HepG2 (cell line): Measurements from ENCODE around the gene OTP. TPM values are rescaled to one million over a fixed set of nuclear protein-coding genes. Genes with fewer than 3 reads are reported as not detected.

Experiments
- ATAC-seq: fragments of 200-7000 bp; cut with Tn5 transposase; 3 replicates; pipeline ENCODE4 v1.9.1; 2020; ENCODE audit warnings: mild to moderate bottlenecking, moderate library complexity
- BruUV-seq: library from RNA; stranded (reverse); fragments of 400-500 nt; replicated peaks from 2 replicates; lab custom pipeline; 2021; lab: Mats Ljungman, UMichigan
- CTCF ChIA-PET: fragments of 300-600 bp; formaldehyde crosslinking; extraction: SDS; loops from one replicate; lab custom pipeline; 2021; ENCODE audit warnings: low total read pairs, inconsistent platforms, low intra/inter-chr PET ratio; lab: Yijun Ruan, JAX
- POLR2A ChIA-PET: fragments of 350-600 bp; sonication (Branson Sonifier 250); formaldehyde crosslinking; loops from one replicate; lab custom pipeline; 2020; ENCODE audit warnings: antibody characterized with exemption, inconsistent platforms; lab: Yijun Ruan, JAX
- DNase-seq: peaks from one replicate; pipeline ENCODE4 v3.0.0-alpha.2; 2015; ENCODE audit warnings: low spot score
- FAIRE-seq: peaks from 3 replicates; lab custom pipeline; 2011; peaks lifted over from hg19 to GRCh38; lab: Jason Lieb, UNC
- H2AFZ ChIP-seq: one replicate; pipeline ENCODE4 v1.6.1; 2011; ENCODE audit warnings: low read length, inconsistent platforms
- H3K27ac ChIP-seq: fragments of 300-600 bp; 3 replicates; pipeline ENCODE4 v1.8.0; 2011; ENCODE audit warnings: mixed run types, mild to moderate bottlenecking, mixed read lengths, low read length, inconsistent platforms; ENCODE audit not compliant: insufficient read depth; ENCODE audit errors: extremely low read length
- H3K27me3 ChIP-seq, 2 experiments: fragments of 200-600 bp in 1 of 2; 2 replicates in 1 of 2; 3 replicates in 1 of 2; pipeline versions ENCODE4 v1.6.0 to v1.8.0; 2011; ENCODE audit warnings: low read length in 2 of 2, mild to moderate bottlenecking in 2 of 2, moderate library complexity in 2 of 2, inconsistent platforms in 1 of 2; ENCODE audit not compliant: insufficient read depth in 2 of 2, control insufficient read depth in 1 of 2
- H3K36me3 ChIP-seq, 2 experiments: fragments of 200-600 bp in 1 of 2; replicated peaks in 1 of 2; 2 replicates in 1 of 2; 3 replicates in 1 of 2; pipeline versions ENCODE4 v1.5.1 to v1.8.0; 2011; ENCODE audit warnings: low read length in 2 of 2, inconsistent platforms in 1 of 2; ENCODE audit not compliant: insufficient read depth in 2 of 2, control insufficient read depth in 1 of 2
- H3K4me1 ChIP-seq: 2 replicates; pipeline ENCODE4 v1.5.1; 2012; ENCODE audit warnings: low read length, inconsistent platforms; ENCODE audit not compliant: insufficient read depth
- H3K4me2 ChIP-seq: 2 replicates; pipeline ENCODE4 v1.6.0; 2011; ENCODE audit warnings: low read depth, low read length, inconsistent platforms
- H3K4me3 ChIP-seq, 3 experiments: fragments of 200-600 bp in 1 of 3; sonication (generic), shearing (Covaris generic) in 1 of 3; replicated peaks in 1 of 3; 2 replicates each; pipeline ENCODE4 v1.5.1; 2011 to 2016; ENCODE audit warnings: low read length in 3 of 3, inconsistent platforms in 2 of 3, low read depth in 2 of 3, mild to moderate bottlenecking in 2 of 3, control low read depth in 1 of 3, mixed read lengths in 1 of 3; ENCODE audit not compliant: insufficient read depth in 1 of 3
- H3K79me2 ChIP-seq: one replicate; pipeline ENCODE4 v1.6.1; 2011; ENCODE audit warnings: low read length, inconsistent platforms; ENCODE audit not compliant: insufficient read depth
- H3K9ac ChIP-seq: 2 replicates; pipeline ENCODE4 v1.6.0; 2011; ENCODE audit warnings: mild to moderate bottlenecking, low read depth, low read length, inconsistent platforms; ENCODE audit not compliant: insufficient read depth
- H3K9me3 ChIP-seq: 2 replicates; pipeline ENCODE4 v1.5.1; 2012; ENCODE audit warnings: mild to moderate bottlenecking, low read length
- H4K20me1 ChIP-seq: 2 replicates; pipeline ENCODE4 v1.6.0; 2011; ENCODE audit warnings: inconsistent platforms, mild to moderate bottlenecking, low read length, moderate library complexity; ENCODE audit not compliant: insufficient read depth
- BHLHE40 ChIP-seq: IDR thresholded peaks from 2 replicates; pipeline ENCODE4 v1.6.1; 2011; ENCODE audit warnings: low read length, improper control_type of control experiment
- CBX1 ChIP-seq: IDR thresholded peaks from one replicate; pipeline ENCODE4 v1.6.1; 2016; ENCODE audit warnings: antibody characterized with exemption, low read depth
- FOSL1 ChIP-seq: sonication (generic); formaldehyde crosslinking; IDR thresholded peaks from 2 replicates; pipeline ENCODE4 v1.9.0; 2021; ENCODE audit warnings: missing genetic modification reagents, borderline replicate concordance
- ISX ChIP-seq: sonication (generic); formaldehyde crosslinking; conservative IDR thresholded peaks from 2 replicates; pipeline ENCODE4 v1.5.0; 2020; ENCODE audit warnings: missing genetic modification reagents
- MTF2 ChIP-seq: sonication (generic); formaldehyde crosslinking; IDR thresholded peaks from 2 replicates; pipeline ENCODE4 v1.5.0; 2020; ENCODE audit warnings: missing genetic modification reagents, borderline replicate concordance
- NFIB ChIP-seq: sonication (generic); formaldehyde crosslinking; IDR thresholded peaks from 2 replicates; pipeline ENCODE4 v1.9.0; 2021; ENCODE audit warnings: missing genetic modification reagents, mild to moderate bottlenecking, borderline replicate concordance
- NR2C2 ChIP-seq: sonication (generic); formaldehyde crosslinking; IDR thresholded peaks from 2 replicates; pipeline ENCODE4 v1.4.0; 2020; ENCODE audit warnings: missing genetic modification reagents, mild to moderate bottlenecking, moderate library complexity, borderline replicate concordance
- NR2F1 ChIP-seq, 2 experiments: fragments of 450-650 bp in 1 of 2; formaldehyde crosslinking in 1 of 2; IDR thresholded peaks; 2 replicates each; pipeline versions ENCODE4 v1.5.0 to v1.6.1; 2016 to 2020; ENCODE audit warnings: mild to moderate bottlenecking in 1 of 2, missing compliant biosample characterization in 1 of 2, missing genetic modification reagents in 1 of 2, moderate library complexity in 1 of 2
- PCBP2 ChIP-seq: fragments of 200-400 bp; formaldehyde crosslinking; optimal IDR thresholded peaks from 2 replicates; pipeline ENCODE3; 2018; ENCODE audit warnings: low read length, low read depth; ENCODE audit not compliant: poor library complexity, severe bottlenecking
- PRPF4 ChIP-seq: fragments of 200-400 bp; formaldehyde crosslinking; IDR thresholded peaks from 2 replicates; pipeline ENCODE4 v1.6.1; 2016; ENCODE audit warnings: low read length, low read depth; ENCODE audit not compliant: poor library complexity, severe bottlenecking
- SIX1 ChIP-seq: sonication (generic); formaldehyde crosslinking; IDR thresholded peaks from 2 replicates; pipeline ENCODE4 v1.4.0; 2020; ENCODE audit warnings: missing genetic modification reagents, borderline replicate concordance
- SMC3 ChIP-seq: IDR thresholded peaks from 2 replicates; pipeline ENCODE4 v1.6.1; 2011; ENCODE audit warnings: low read length, improper control_type of control experiment
- SP1 ChIP-seq, 2 experiments: fragments of 450-650 bp in 1 of 2; sonication (generic) in 1 of 2; formaldehyde crosslinking in 1 of 2; IDR thresholded peaks; 2 replicates each; pipeline versions ENCODE4 v1.4.0 to v1.6.1; 2016 to 2020; ENCODE audit warnings: missing genetic modification reagents in 1 of 2
- ZBTB38 ChIP-seq: sonication (generic); formaldehyde crosslinking; IDR thresholded peaks from 2 replicates; pipeline ENCODE4 v1.5.1; 2020; ENCODE audit warnings: mild to moderate bottlenecking, missing genetic modification reagents
- ZMYM2 ChIP-seq: sonication (generic); formaldehyde crosslinking; IDR thresholded peaks from 2 replicates; pipeline ENCODE4 v1.8.0; 2022; ENCODE audit warnings: mild to moderate bottlenecking, missing genetic modification reagents
- ZNF124 ChIP-seq: sonication (generic); formaldehyde crosslinking; IDR thresholded peaks from 2 replicates; pipeline ENCODE4 v1.4.0; 2020; ENCODE audit warnings: missing genetic modification reagents
- ZNF382 ChIP-seq: sonication (generic); formaldehyde crosslinking; IDR thresholded peaks from 2 replicates; pipeline ENCODE4 v1.5.0; 2020; ENCODE audit warnings: missing genetic modification reagents, mild to moderate bottlenecking, borderline replicate concordance
- ZNF574 ChIP-seq: sonication (generic); formaldehyde crosslinking; IDR thresholded peaks from 2 replicates; pipeline ENCODE4 v1.4.0; 2020; ENCODE audit warnings: missing genetic modification reagents
- ZNF737 ChIP-seq: sonication (generic); formaldehyde crosslinking; IDR thresholded peaks from 2 replicates; pipeline ENCODE4 v1.5.0; 2020; ENCODE audit warnings: missing genetic modification reagents, mild to moderate bottlenecking, borderline replicate concordance
- ZXDC ChIP-seq: sonication (generic); formaldehyde crosslinking; IDR thresholded peaks from 2 replicates; pipeline ENCODE4 v1.5.0; 2020; ENCODE audit warnings: mild to moderate bottlenecking, missing genetic modification reagents
- WGBS: methylation state at CpG from one replicate; pipeline ENCODE4 v1.1.6; 2017; ENCODE audit warnings: low lambda C conversion rate; 5-methylcytosine and 5-hydroxymethylcytosine counted together
- in situ Hi-C: cut with HindIII; loops from 2 replicates; pipeline ENCODE4 v1.10.0; 2017; ENCODE audit warnings: low pct_unique_long_range_greater_than_20kb; ENCODE audit not compliant: extremely low pct_ligation_motif_present
- intact Hi-C: fragments of 100-400 bp; cut with micrococcal nuclease; formaldehyde crosslinking; loops from one replicate; pipeline ENCODE4 v1.10.0; 2022; ENCODE audit not compliant: unreplicated experiment
- polyA plus RNA-seq, 8 experiments: library from polyadenylated mRNA; depleted of rRNA in 3 of 8; stranded (reverse) in 7 of 8; unstranded in 1 of 8; fragments of >200 nt; fragmentation: Illumina TruSeq in 4 of 8; extraction: Trizol in 4 of 8; gene quantifications; 2 replicates each; pipeline versions ENCODE4 v1.2.1 to v1.2.3, GENCODE V29; 2011 to 2016; ENCODE audit warnings: low read depth in 4 of 8, missing spikeins in 1 of 8, mixed read lengths in 1 of 8; ENCODE audit not compliant: insufficient read depth in 1 of 8
- total RNA-seq, 5 experiments: library from RNA; depleted of rRNA; stranded (reverse); fragments of >200 nt; fragmentation: Illumina TruSeq; extraction: Trizol; gene quantifications; 2 replicates each; pipeline ENCODE4 v1.2.3, GENCODE V29; 2016; ENCODE audit warnings: low read depth in 1 of 5

The OTP gene
- total and polyA plus RNA-seq, 2 of the 13 experiments (the other 11 are each of a cell fraction or from before 2014, with no cell fraction given), result not detected

- no peak for TF ChIP-seq MTF2 (CRISPR knock-in tag)
- no peak for TF ChIP-seq FOSL1 (CRISPR knock-in tag)
- no peak for TF ChIP-seq ZBTB38
- no peak for TF ChIP-seq SMC3
These were observed 12.2 kb upstream of the OTP start (continued) for GRCh38 chr5:77650686-77651085.

- no peaks in the 10 kb centered on the region for H3K36me3 ChIP-seq
- POLR2A ChIA-PET, result no interaction called here
- WGBS, result 5% methylated on average over 2 of the region's 2 CpGs
- in situ Hi-C loops, result loop anchor here (10.0 kb wide), 1 partner anchor 335 kb away; no protein-coding TSS in a partner anchor
- DNase-seq (no peak), ATAC-seq (no peak), FAIRE-seq (no peak)
- no peak overlapping the region for H3K4me2 ChIP-seq
- H3K9me3 ChIP-seq, result no peaks in the 10 kb centered on the region
- H2AFZ ChIP-seq, result no peak overlapping the region
- H3K27me3 ChIP-seq, result peaks cover 4 to 12% of the 10 kb centered on the region in 2 experiments; a peak in 3 of 5 replicates
- no peak overlapping the region for H3K9ac ChIP-seq
- no peaks in the 10 kb centered on the region for H4K20me1 ChIP-seq
- CTCF ChIA-PET, result no interaction called here
- no peak overlapping the region for H3K27ac ChIP-seq
- no peaks in the 10 kb centered on the region for H3K79me2 ChIP-seq
- no peak overlapping the region for H3K4me3 ChIP-seq
- intact Hi-C loops, result no loop called here
- no TSS peak for BruUV-seq
- no peaks in the 10 kb centered on the region for H3K4me1 ChIP-seq
- TF ChIP-seq ZMYM2 (no peak), ZNF574 (CRISPR knock-in tag) (no peak), ZNF382 (no peak), SIX1 (CRISPR knock-in tag) (no peak), SP1 (IDR thresholded peaks at IDR 0.05) (no peak), SP1 (CRISPR knock-in tag; IDR thresholded peaks at IDR 0.05) (no peak), PCBP2 (no peak), NFIB (CRISPR knock-in tag) (no peak), ZNF124 (no peak), ZNF737 (CRISPR knock-in tag) (no peak), BHLHE40 (no peak), NR2F1 (CRISPR knock-in tag; IDR thresholded peaks at IDR 0.05) (no peak), ZXDC (CRISPR knock-in tag) (no peak), CBX1 (no peak), NR2C2 (CRISPR knock-in tag) (no peak), PRPF4 (no peak), ISX (CRISPR knock-in tag) (no peak)
These were observed 11.3 kb upstream of the OTP start for GRCh38 chr5:77649776-77650175.
